Osteoblast (primary cell): ENCODE data around the gene PSG1. TPM values are rescaled to one million over a fixed set of nuclear protein-coding genes. Genes with fewer than 3 reads are reported as not detected.
A peak's percentile ranks its signal among the peaks of the same experiment; 100 is the strongest.
"Not testable (repeated sequence)": the region's sequence is repeated elsewhere in the genome, so short reads cannot be mapped to it uniquely, and the experiment has no call there.

Experiments
- DNase-seq: peaks from one replicate; pipeline ENCODE4 v3.0.0; 2011; ENCODE audit warnings: low spot score, mixed read lengths; ENCODE audit not compliant: insufficient read length; ENCODE audit errors: missing footprints
- H2AFZ ChIP-seq: 2 replicates; pipeline ENCODE4 v1.6.0; 2011; ENCODE audit warnings: mild to moderate bottlenecking, low read length
- H3K27ac ChIP-seq: 2 replicates; pipeline ENCODE4 v1.5.1; 2011; ENCODE audit warnings: mild to moderate bottlenecking, low read depth, low read length, moderate library complexity
- H3K27me3 ChIP-seq: 2 replicates; pipeline ENCODE4 v1.6.0; 2012; ENCODE audit warnings: mild to moderate bottlenecking, control low read depth, inconsistent platforms, low read length, moderate library complexity; ENCODE audit not compliant: insufficient read depth
- H3K36me3 ChIP-seq: 2 replicates; pipeline ENCODE4 v1.5.1; 2011; ENCODE audit warnings: mild to moderate bottlenecking, low read length, control low read depth, moderate library complexity; ENCODE audit not compliant: insufficient read depth
- H3K4me1 ChIP-seq: 2 replicates; pipeline ENCODE4 v1.5.1; 2011; ENCODE audit warnings: mild to moderate bottlenecking, low read length, control low read depth, moderate library complexity; ENCODE audit not compliant: insufficient read depth
- H3K4me2 ChIP-seq: 2 replicates; pipeline ENCODE4 v1.6.0; 2011; ENCODE audit warnings: mild to moderate bottlenecking, low read length; ENCODE audit not compliant: insufficient read depth
- H3K4me3 ChIP-seq: fragments of 200-600 bp; sonication (generic); 3 replicates; pipeline ENCODE4 v1.5.1; 2012; ENCODE audit warnings: mild to moderate bottlenecking, low read length, inconsistent platforms; ENCODE audit not compliant: insufficient read depth
- H3K79me2 ChIP-seq: 2 replicates; pipeline ENCODE4 v1.6.0; 2012; ENCODE audit warnings: mild to moderate bottlenecking, low read length, control low read depth, inconsistent platforms; ENCODE audit not compliant: insufficient read depth
- H3K9me3 ChIP-seq: 2 replicates; pipeline ENCODE4 v1.5.1; 2011; ENCODE audit warnings: low read depth, low read length, control low read depth
- H4K20me1 ChIP-seq: 2 replicates; pipeline ENCODE4 v1.6.0; 2012; ENCODE audit warnings: mild to moderate bottlenecking, low read length, control low read depth; ENCODE audit not compliant: insufficient read depth
- total RNA-seq: library from RNA; depleted of rRNA; stranded (reverse); fragments of >200 nt; gene quantifications from 2 replicates; pipeline ENCODE4 v1.2.3, GENCODE V29; 2012
- TF ChIP-seq, protein P1 (sequence below): IDR thresholded peaks from 2 replicates; pipeline ENCODE4 v1.5.1; 2011; ENCODE audit warnings: mild to moderate bottlenecking, low read depth, low read length, moderate library complexity; ENCODE audit errors: extremely low read depth

The PSG1 gene
- total RNA-seq, 1 donor: 0.36 TPM

DNA sequence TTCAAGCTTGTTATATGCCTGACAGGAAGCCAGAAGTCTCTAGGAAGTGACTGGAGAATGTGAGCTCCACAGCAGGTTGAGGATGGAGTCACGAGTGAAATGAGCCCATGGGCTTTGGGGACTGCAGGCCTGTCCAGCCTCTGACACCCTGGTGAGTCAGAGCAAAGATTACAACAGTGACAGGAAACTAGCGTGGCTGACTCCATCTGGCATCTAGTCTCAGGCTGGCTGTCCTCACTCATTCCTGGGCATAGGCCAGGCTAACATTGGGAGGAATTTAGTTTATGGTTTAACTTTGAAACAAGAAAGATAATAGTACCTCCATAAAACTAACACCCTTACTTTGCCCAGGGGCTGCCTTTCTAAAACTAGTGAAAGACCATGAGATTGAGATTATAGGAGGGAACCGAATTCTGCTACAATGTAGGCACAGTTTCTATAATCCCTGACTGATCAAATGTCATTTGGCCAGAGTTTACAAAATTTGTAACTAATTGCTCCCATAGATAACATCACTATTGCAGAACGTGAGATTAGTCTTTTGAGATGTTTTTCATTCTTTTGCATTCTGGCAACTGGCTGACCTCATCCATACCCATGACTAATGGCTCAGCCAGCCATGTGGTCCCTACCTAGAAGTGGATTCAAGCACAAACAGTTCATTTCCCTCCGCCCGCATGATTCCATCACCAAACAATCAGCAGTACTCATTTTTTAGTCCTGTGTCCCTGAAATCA is 28.4 kb downstream of the PSG1 start:
- peak; percentile 73 for DNase-seq
- Histone ChIP-seq H4K20me1 (no peaks in the 10 kb centered on the region), H3K36me3 (no peaks in the 10 kb centered on the region), H3K27ac (peak overlapping the region; percentile 87), H3K4me3 (no peak overlapping the region), H3K4me2 (no peak overlapping the region), H2AFZ (no peak overlapping the region), H3K27me3 (no peaks in the 10 kb centered on the region), H3K79me2 (no peaks in the 10 kb centered on the region), H3K4me1 (peaks cover 20% of the 10 kb centered on the region), H3K9me3 (no peaks in the 10 kb centered on the region)
- TF ChIP-seq, protein P1, sequence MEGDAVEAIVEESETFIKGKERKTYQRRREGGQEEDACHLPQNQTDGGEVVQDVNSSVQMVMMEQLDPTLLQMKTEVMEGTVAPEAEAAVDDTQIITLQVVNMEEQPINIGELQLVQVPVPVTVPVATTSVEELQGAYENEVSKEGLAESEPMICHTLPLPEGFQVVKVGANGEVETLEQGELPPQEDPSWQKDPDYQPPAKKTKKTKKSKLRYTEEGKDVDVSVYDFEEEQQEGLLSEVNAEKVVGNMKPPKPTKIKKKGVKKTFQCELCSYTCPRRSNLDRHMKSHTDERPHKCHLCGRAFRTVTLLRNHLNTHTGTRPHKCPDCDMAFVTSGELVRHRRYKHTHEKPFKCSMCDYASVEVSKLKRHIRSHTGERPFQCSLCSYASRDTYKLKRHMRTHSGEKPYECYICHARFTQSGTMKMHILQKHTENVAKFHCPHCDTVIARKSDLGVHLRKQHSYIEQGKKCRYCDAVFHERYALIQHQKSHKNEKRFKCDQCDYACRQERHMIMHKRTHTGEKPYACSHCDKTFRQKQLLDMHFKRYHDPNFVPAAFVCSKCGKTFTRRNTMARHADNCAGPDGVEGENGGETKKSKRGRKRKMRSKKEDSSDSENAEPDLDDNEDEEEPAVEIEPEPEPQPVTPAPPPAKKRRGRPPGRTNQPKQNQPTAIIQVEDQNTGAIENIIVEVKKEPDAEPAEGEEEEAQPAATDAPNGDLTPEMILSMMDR: no peak

DNA sequence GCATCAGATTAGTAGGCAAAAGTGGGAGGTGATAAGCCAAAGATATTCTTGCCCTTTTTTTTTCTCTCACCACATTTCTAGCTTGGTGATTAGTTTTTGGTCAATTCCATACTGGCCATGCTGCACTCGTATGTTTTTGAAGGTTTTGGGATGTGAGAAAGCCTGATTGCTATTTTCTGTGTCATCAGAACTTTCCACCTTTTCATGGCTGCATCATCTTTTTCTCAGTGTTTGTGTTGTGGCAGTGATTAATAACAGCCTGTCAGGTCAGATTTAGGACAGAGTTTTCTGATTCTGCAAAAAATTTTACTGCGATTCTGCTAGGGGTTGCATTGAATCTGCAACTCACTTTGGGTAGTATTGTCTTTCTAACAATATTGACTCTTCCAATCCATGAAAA is 32.9 kb downstream of the PSG1 start:
- DNase-seq: no peak
- H3K4me2 ChIP-seq: no peak overlapping the region
- no peak overlapping the region for H2AFZ ChIP-seq
- no peaks in the 10 kb centered on the region for H3K36me3 ChIP-seq
- no peak overlapping the region for H3K4me3 ChIP-seq
- no peaks in the 10 kb centered on the region for H3K27me3 ChIP-seq
- H3K9me3 ChIP-seq: no peaks in the 10 kb centered on the region
- no peak overlapping the region for H3K27ac ChIP-seq
- H3K79me2 ChIP-seq: no peaks in the 10 kb centered on the region
- TF ChIP-seq, protein P1: no peak
- H4K20me1 ChIP-seq: no peaks in the 10 kb centered on the region
- H3K4me1 ChIP-seq: peaks cover 11% of the 10 kb centered on the region

DNA sequence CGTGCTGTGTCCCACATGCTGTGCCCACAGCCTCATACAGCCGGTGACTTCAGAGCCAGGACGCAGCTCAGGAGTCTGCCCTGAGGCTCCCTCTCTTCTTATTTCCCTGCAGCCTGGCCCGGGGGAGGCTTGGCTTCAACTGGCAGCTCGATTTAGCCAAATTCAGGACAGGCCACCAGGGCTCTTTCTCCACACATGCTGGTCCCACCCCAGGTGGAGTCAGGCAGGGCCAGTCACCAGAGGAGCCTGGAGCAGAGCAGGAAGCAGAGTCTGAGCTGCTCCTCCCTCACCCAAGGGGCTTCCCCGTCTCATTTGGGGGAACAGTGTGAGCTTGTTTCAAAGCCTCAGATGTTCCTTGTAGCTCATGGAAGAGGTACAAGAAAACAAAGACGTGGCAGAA is 35.9 kb downstream of the PSG1 start:
- H3K36me3 ChIP-seq, H3K79me2 ChIP-seq, H3K9me3 ChIP-seq, DNase-seq, H2AFZ ChIP-seq, H3K4me3 ChIP-seq, H3K27me3 ChIP-seq, H3K27ac ChIP-seq, H3K4me1 ChIP-seq, H4K20me1 ChIP-seq, H3K4me2 ChIP-seq: not testable (repeated sequence)

DNA sequence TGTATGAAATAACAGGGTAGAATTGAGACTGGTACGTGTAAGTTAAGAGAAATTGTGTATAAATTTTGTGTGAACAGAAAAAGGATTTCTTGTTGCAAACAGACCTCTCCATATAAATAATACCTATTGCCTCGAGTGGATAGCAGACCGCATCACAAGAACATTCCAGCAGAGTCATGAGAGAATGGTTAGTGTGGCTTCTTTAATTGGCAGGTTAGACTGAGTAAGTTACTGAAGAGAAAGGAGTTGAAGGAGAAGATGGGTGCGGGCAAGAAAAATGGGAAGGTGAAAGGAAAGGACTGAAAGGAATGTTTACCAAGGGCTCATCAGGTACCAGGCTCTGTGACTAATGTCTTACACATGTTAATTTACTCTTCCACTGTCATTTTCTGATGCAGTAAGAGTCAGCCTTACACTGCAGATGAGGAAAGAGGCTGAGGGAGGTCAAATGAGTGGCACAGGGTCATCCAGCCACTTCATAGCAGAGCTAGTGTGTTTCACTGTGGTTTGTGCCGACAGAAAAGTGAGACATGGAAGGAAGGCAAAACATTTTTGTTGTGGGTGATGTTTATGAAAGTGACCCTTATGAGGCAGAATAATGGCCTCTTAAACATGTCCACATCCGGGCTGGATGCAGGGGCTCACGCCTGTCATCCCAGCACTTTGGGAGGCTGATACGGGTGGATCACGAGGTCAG is 46.6 kb downstream of the PSG1 start:
- not testable (repeated sequence) for H3K79me2 ChIP-seq, H3K36me3 ChIP-seq, H3K4me2 ChIP-seq, H3K4me3 ChIP-seq, H3K27ac ChIP-seq, H2AFZ ChIP-seq, H4K20me1 ChIP-seq, H3K27me3 ChIP-seq, H3K4me1 ChIP-seq, H3K9me3 ChIP-seq, DNase-seq

DNA sequence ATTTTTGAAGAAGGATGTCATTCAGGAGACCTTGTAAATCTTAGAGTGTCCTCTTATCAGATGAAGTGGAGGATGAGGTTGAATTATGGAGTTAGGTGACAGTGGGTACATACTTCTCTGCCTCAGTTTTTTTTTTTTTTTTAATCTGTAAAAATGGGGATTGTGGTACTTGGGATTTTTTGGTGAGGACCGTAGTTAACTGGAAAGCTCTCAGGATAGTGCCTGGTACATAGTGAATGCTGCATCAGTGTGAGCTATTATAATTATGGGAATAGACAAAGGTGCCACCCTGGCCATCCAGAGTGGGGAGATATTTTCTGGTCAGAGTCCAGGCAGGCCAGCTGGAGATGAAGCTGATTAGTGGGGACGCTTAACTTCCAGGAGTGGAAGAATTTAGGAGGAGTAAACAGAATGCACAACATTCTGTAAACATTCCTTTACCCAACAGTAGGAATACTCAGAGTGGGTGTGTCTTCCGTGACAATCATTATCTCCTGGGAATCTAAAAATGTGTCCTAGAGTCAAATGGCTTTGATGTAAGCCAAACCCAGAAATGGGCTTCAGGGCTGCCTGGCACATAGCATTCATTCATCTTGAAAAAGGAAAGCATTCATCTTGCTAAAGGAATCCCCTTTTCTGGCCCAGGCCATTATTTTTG is 47.4 kb downstream of the PSG1 start:
- H3K36me3 ChIP-seq, H3K27me3 ChIP-seq, H2AFZ ChIP-seq, H4K20me1 ChIP-seq, H3K4me3 ChIP-seq, H3K4me2 ChIP-seq, H3K79me2 ChIP-seq, H3K27ac ChIP-seq, H3K4me1 ChIP-seq, DNase-seq, H3K9me3 ChIP-seq: not testable (repeated sequence)
